ENCODE data around the gene SMS.

DNA sequence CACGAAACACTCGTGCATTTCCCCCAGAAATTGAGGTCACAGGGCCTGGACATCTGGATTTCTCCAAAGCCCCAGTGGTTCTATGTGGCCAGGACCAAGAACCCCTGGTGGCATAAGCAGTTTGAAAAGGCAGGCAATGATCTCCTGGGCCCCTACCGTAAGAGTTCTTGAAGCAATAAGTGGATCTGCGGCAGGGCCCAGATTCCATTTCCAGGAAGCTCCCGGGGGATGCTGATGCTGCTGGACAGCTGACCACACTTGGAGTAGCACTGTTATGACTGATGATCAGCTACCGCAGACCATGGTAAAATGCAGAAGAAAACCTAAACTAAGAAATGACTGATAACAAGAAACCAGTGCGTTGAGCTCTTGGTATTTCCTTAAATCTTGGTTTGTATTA, 27.8 kb downstream of the SMS start:
- TF ChIP-seq, protein P1, sequence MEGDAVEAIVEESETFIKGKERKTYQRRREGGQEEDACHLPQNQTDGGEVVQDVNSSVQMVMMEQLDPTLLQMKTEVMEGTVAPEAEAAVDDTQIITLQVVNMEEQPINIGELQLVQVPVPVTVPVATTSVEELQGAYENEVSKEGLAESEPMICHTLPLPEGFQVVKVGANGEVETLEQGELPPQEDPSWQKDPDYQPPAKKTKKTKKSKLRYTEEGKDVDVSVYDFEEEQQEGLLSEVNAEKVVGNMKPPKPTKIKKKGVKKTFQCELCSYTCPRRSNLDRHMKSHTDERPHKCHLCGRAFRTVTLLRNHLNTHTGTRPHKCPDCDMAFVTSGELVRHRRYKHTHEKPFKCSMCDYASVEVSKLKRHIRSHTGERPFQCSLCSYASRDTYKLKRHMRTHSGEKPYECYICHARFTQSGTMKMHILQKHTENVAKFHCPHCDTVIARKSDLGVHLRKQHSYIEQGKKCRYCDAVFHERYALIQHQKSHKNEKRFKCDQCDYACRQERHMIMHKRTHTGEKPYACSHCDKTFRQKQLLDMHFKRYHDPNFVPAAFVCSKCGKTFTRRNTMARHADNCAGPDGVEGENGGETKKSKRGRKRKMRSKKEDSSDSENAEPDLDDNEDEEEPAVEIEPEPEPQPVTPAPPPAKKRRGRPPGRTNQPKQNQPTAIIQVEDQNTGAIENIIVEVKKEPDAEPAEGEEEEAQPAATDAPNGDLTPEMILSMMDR (IDR thresholded peaks at IDR 0.05), result no peak
- TF ChIP-seq POLR2A (IDR thresholded peaks at IDR 0.05), result no peak

All from heart left ventricle (tissue), 13 donors.